Measurements from ENCODE around the gene SPATA31E1.
"Not testable (repeated sequence)": the region's sequence is repeated elsewhere in the genome, so short reads cannot be mapped to it uniquely, and the experiment has no call there.

The SPATA31E1 gene

DNA sequence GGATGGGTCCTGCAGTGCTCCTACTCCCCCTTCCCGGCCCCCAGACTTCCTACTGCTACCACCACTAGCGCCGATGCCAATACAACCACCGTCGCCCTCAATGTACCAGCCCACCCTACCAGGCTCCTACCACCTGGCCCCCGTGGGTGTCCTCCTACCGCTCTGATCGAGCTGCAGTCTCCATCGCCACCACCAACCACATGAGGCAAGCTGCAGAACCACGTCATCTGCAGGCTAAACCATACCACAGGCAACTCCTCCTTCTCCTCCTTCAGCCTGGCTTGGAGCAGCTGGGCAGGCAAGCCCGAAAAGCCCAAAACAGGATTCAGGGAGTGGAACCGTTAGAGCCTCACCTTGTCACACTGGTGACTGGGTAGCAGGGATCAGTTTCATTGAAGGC is 54.7 kb downstream of the SPATA31E1 start:
- DNase-seq (ENCODE audit: low read depth); H3K4me3 ChIP-seq (ENCODE audit: low read depth, low read length): not testable (repeated sequence)

DNA sequence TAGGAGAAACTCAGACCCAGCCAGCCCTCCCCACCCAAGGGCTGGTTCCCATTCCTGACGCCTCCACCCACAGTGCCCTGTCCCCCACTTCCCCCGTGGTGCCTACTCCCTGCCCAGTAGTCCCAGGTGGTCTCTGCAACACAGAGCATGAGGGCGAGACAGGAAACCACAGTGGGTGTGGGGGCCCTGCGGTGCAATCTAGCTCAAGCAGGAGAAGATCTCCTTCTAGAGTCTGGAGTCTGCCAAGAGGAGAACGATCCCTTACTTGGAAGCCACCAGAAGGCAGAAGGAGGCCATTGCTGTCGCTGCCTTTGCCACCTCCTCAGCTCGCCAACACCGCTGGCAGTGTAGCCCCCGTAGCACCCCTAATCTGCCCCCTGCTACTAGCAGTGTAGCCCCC is 55.2 kb downstream of the SPATA31E1 start:
- H3K4me3 ChIP-seq (ENCODE audit: low read depth, low read length); DNase-seq (ENCODE audit: low read depth): not testable (repeated sequence)

DNA sequence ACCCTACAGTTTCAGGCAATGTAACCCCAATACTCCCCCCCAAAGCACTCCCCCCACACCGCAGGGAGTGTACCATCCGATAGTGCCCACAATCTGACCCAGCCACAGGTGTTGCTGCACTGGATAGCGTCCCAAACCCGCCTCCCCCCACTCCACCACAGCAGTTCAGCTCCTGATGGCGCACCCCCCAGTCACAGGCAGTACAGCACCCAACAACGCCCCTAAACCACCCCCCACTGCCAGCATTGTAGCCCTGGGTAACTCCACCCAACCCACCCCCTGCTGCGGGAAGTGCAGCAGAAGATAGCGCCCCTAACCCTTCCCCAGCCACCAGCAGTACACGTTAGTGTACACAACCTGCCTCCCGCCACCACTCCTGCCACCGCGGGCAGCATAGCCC is 55.7 kb downstream of the SPATA31E1 start:
- DNase-seq (ENCODE audit: low read depth); H3K4me3 ChIP-seq (ENCODE audit: low read depth, low read length): not testable (repeated sequence)
